Measurements from ENCODE around the gene PACRG.

The PACRG gene

GRCh38 chr6:163342571-163343539 lies 615.1 kb downstream of the PACRG start:
- FAIRE-seq = no peak

- FAIRE-seq = no peak
Measured at GRCh38 chr6:163343609-163344008, 615.8 kb downstream of the PACRG start.

- FAIRE-seq = no peak
Measured at GRCh38 chr6:163344411-163344810, 616.6 kb downstream of the PACRG start.

GRCh38 chr6:163345931-163346330 lies 618.2 kb downstream of the PACRG start:
- FAIRE-seq = no peak

- no peak for FAIRE-seq
Measured at GRCh38 chr6:163346497-163346961, 618.8 kb downstream of the PACRG start.

- FAIRE-seq = no peak
Measured at GRCh38 chr6:163347021-163347446, 619.3 kb downstream of the PACRG start.

- no peak for FAIRE-seq
Measured at GRCh38 chr6:163348789-163349680, 621.3 kb downstream of the PACRG start.

- FAIRE-seq = no peak
Measured at GRCh38 chr6:163349696-163350095, 621.9 kb downstream of the PACRG start.

GRCh38 chr6:163351013-163351412 lies 623.2 kb downstream of the PACRG start:
- no peak for FAIRE-seq

- no peak for FAIRE-seq
Measured at GRCh38 chr6:163352011-163352685, 624.4 kb downstream of the PACRG start.

- FAIRE-seq = no peak
Measured at GRCh38 chr6:163352966-163353365, 625.2 kb downstream of the PACRG start.

- FAIRE-seq = no peak
Measured at GRCh38 chr6:163354085-163354484, 626.3 kb downstream of the PACRG start.

GRCh38 chr6:163354761-163355425 lies 627.1 kb downstream of the PACRG start:
- no peak for FAIRE-seq

- no peak for FAIRE-seq
Measured at GRCh38 chr6:163355426-163355991, 627.7 kb downstream of the PACRG start.

- FAIRE-seq = no peak
Measured at GRCh38 chr6:163356324-163356723, 628.5 kb downstream of the PACRG start.

- FAIRE-seq = no peak
Measured at GRCh38 chr6:163356743-163357142, 629.0 kb downstream of the PACRG start.

- no peak for FAIRE-seq
Measured at GRCh38 chr6:163364641-163365040, 636.9 kb downstream of the PACRG start.
